Endometrial microvascular endothelial cells (primary cell): ENCODE measurements around the gene EN2. TPM values are rescaled to one million over a fixed set of nuclear protein-coding genes. Genes with fewer than 3 reads are reported as not detected.

Source experiments
- total RNA-seq: library from RNA; depleted of rRNA; stranded (reverse); fragments of >200 nt; gene quantifications from one replicate; pipeline ENCODE4 v1.2.3, GENCODE V29; 2015; ENCODE audit errors: inconsistent ontology term

Gene EN2
- total RNA-seq, 1 donor from 2014 or later: not detected

Other genes starting within 250 kb of the EN2 start
- 77.6 TPM for gene INSIG1, start 160.3 kb upstream of the EN2 start, total RNA-seq
- gene CNPY1, start 88.4 kb downstream of the EN2 start, total RNA-seq: not detected
- gene RBM33, start 186.5 kb downstream of the EN2 start, total RNA-seq: 12.4 TPM